HG02885 (cell line): ENCODE data around the gene IAH1.

ENCODE experiments used
- ATAC-seq: cut with Tn5 transposase; IDR thresholded peaks from one replicate; pipeline ENCODE4 v1.9.1; 2021; ENCODE audit warnings: mild to moderate bottlenecking; ENCODE audit not compliant: unreplicated experiment, poor library complexity

Gene IAH1, protein sequence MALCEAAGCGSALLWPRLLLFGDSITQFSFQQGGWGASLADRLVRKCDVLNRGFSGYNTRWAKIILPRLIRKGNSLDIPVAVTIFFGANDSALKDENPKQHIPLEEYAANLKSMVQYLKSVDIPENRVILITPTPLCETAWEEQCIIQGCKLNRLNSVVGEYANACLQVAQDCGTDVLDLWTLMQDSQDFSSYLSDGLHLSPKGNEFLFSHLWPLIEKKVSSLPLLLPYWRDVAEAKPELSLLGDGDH

DNA sequence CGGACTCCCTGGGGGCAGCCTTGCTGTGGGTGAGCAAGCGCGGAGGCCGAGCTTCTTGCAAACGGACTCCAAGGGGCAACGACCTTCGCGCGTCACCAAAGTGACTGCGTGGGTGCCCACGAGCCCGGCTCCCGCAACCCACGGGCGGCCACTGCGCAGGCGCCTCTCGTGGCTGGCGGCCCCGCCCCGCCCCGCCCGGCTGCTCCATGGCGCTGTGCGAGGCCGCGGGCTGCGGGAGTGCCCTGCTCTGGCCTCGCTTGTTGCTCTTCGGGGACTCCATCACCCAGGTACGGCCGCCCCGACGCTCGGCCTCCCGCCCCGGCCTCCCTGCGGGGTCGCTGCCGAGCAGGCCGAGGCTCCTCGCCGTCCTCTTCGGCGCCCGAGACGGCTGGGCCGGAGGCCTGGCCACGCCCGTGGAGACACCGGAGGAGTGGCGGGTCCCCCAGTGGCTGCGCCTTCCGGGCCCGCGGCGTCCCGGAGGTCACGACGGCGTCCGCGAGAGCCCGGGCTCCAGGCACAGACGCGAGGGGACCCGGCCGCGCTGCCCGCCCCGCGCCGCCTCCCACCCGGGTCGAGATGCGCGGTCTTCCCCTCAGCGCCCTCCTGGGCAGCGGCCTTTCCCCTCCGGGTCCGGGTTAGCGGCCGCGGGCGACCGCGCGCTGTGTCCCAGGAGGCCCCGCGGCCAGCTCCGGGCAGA lies at the start of gene IAH1:
Gene IAH1, plus strand, starts transcription at position 191 of the 697 bp plus-strand sequence. Its CDS starts 16 bp downstream, at position 207.
- peak; percentile 78 for ATAC-seq

- no peak for ATAC-seq
Observed at GRCh38 chr2:9428965-9429577, 45.3 kb upstream of the IAH1 start.

- no peak for ATAC-seq
Observed at GRCh38 chr2:9430316-9431293, 43.7 kb upstream of the IAH1 start.

GRCh38 chr2:9434489-9434888 lies 39.9 kb upstream of the IAH1 start:
- no peak for ATAC-seq

DNA sequence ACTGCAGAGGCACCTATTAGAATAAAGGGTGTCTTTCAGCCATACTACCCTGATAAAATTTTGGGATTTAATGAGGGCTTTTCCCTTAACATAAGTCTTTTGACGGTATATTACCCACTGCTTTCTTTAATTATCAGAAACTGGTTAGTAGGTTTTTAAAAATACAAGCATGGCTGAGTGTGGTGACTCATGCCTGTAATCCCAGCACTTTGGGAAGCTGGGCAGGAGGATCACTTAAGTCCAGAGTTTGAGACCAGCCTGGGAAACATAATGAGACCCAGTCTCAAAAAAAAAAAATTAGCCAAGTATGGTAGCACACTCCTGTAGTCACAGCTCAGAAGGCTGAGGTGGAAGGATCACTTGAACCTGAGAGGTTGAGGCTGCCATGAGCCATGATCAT lies 34.8 kb upstream of the IAH1 start:
- ATAC-seq: no peak

DNA sequence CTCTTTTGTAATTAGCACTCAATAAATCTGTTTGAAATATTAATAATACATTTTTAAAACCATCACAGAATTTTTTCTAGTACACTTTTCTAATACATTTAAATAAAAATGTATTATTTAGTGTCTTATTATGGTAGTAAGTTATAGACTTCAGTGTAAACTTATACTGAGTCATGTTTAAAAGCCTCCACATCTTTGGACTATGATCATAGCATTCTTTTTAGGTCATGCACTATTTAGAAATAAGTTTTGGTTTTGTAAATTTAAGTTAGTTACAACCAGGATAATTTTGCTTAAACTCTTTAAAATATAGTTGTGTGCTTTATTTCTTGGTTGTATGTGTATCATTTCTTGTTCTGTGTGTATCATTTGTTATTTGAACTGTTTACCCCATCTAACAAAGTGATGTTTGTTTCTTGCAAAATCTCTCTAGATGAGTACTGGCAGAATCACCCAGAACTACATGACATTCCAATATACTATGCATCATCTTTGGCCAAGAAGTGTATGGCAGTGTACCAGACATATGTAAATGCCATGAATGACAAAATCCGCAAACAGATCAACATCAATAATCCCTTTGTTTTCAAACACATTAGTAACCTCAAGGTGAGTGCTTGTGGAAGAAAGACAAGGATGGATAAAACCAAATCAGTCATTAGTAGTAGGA lies 34.2 kb upstream of the IAH1 start:
- ATAC-seq: no peak

GRCh38 chr2:9441556-9441955 lies 32.8 kb upstream of the IAH1 start:
- ATAC-seq: no peak

DNA sequence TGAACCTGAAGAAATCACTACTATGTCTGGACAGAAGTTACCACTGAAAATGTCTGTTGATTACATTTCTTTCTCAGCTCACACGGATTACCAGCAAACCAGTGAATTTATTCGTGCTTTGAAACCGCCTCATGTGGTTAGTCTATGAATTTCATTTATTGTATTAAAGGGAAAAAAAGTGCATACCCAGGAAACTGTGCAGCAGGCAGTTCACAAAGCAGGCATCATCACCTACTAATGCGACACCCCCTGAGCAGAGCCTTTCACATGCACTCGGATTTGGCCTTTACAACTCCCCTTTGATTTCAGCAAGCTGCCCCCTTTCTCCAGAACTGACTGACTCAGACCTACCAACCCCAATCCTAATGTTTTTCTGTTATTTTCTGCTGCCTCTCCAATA lies 30.8 kb upstream of the IAH1 start:
- no peak for ATAC-seq

DNA sequence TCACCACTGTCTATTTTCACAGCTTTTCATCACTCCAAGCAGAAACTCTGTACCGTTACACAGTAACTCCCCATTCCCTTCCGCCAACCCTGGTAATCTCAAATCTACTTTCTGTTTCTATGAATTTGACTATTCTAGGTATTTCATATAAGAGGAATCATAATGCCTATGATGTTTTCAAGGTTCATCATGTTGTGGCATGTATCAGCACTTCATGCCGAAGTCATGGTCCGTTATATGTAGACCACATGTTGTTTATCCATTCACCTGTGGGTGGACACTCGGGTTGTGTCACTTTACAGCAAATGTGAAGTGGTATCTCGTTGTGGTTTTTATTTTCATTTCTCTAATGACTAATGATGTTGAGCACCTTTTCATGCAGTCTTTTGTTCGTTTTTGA lies 29.3 kb upstream of the IAH1 start:
- ATAC-seq: no peak

- ATAC-seq: no peak
Observed at GRCh38 chr2:9451231-9451630, 23.1 kb upstream of the IAH1 start.

DNA sequence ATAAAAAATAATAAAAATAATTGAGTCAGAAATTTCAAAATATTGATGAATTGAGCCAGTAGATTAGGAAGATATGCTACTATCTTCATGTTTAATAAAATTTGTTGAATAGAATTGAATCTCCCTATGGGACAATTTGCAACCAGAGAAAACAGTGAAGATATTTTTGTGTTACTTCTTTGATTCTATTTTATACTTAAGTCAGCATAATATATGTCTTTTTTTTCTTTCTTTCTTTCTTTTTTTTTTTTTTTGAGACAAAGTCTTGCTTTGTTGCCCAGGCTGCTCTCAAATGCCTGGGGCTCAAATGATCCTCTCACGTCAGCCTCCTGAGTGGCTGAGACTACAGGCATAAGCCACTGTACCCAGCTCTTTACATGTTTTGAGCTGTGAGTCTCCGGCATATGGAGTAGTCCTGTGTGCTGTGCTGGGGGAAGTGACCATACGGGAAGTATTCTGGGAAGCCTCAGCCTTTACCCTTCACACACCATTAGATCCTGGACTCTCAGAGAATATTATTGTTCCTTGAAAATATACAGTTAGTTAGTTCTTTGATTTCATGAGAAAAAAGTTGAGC lies 13.8 kb upstream of the IAH1 start:
- no peak for ATAC-seq

DNA sequence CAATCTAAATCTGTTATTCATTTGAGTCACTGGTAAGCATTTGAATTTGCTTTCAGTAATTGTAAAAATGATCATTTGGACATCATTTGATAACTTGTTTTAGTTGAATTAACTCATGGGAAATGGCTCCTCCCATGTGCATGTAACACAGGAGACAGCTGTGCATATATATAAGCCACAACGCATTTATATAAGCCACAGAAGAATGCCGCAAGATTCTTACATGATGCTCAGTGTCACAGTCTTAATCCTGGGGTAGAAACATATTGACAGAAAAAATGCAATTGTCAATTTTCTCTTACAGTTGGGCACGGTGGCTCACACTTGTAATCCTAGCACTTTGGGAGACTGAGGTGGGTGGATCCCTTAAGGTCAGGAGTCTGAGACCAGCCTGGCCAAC lies 13.3 kb upstream of the IAH1 start:
- ATAC-seq: no peak

DNA sequence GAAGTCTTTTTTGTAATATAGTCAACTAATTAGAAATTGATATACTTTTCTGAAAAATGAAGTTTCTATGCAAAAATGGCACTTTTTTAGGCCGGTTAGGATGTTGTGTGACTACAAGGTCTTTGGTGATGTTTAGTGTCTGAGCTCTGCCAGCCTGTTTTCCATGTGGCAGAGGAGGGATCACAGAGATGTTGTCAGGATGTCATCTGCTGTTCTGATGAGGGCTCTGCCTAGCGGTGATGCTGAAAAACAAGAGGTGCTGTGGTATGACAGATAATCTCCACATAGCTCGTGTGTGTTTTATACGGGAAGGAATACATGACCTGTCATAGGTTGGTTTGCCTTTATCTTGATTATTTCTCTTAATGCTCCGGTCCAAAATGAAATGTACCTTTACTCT lies 12.0 kb upstream of the IAH1 start:
- no peak for ATAC-seq

- ATAC-seq: no peak
Observed at GRCh38 chr2:9462886-9463697, 11.3 kb upstream of the IAH1 start.

GRCh38 chr2:9463698-9464034 lies 10.7 kb upstream of the IAH1 start:
- no peak for ATAC-seq

DNA sequence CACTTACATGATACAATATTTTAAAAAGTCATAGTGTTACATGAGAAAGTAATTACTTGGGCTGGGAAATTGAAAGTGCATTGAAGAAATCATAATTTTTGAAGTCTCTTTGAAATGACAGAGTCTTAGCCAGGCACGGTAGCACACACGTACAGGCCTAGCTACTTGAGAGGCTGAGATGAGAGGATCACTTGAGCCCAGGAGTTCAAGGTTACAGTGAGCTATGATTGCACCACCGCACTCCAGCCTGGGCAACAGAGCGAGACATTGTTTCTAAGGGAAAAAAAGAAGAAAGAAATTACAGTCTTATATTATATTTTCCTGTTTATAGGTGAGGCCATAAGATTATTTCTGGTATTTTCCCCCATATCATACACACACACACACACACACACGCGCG lies 9.2 kb upstream of the IAH1 start:
- ATAC-seq: no peak

- no peak for ATAC-seq
Observed at GRCh38 chr2:9466147-9466683, 8.1 kb upstream of the IAH1 start.

DNA sequence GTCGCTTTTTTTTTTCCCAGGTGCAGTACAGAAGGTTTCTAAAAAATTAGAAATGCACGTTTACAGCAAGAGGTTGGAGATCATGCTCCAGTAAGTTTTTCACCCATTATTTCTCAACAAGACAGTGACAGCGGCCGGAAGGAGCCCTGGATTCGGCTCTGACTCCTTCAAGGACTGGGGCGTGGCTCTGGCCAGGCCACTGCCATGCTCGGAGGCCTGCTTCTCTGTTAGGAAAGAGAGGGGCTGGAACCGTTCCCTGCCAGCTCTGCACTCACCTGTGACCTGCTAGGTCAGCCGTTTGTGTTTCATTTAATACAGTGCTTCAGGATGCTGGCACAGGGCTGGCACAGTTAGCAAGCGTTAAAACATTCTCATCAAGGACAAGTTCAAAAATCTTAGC lies 6.7 kb upstream of the IAH1 start:
- ATAC-seq: no peak

DNA sequence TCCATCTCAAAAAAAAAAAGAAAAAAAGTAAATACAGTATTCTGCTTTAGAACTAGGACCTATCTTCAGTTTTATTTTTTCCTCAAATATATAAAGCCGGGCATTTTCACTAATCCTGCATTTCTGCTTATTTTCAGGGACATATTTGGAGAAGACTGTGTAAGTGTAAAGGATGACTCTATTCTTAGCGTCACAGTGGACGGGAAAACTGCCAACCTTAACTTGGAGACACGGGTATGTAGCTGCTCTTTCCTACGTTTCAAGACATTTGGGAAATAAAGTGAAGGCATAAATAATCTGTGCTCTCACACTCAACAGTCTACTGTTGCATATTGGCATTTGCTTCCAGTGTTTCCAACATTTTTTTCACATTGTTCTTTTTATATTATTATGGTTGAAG lies 3.1 kb upstream of the IAH1 start:
- ATAC-seq: no peak
